Colonic mucosa (tissue), 4 donors: ENCODE measurements around the gene CAMTA1. TPM values are rescaled to one million over a fixed set of nuclear protein-coding genes. Genes with fewer than 3 reads are reported as not detected.
"Not testable (repeated sequence)": the region's sequence is repeated elsewhere in the genome, so short reads cannot be mapped to it uniquely, and the experiment has no call there.

ENCODE experiments used
- DNase-seq: peaks from one replicate; pipeline ENCODE4 v3.0.0-alpha.2; 2020
- H3K27ac ChIP-seq: fragments of 200-600 bp; one replicate; pipeline ENCODE4 v1.8.0; 2021
- H3K27me3 ChIP-seq: fragments of 200-600 bp; one replicate; pipeline ENCODE4 v1.8.0; 2021
- H3K36me3 ChIP-seq: fragments of 200-600 bp; one replicate; pipeline ENCODE4 v1.8.0; 2021
- H3K4me1 ChIP-seq: fragments of 200-600 bp; one replicate; pipeline ENCODE4 v1.8.0; 2021; ENCODE audit warnings: mild to moderate bottlenecking
- H3K4me3 ChIP-seq: fragments of 200-600 bp; one replicate; pipeline ENCODE4 v1.8.0; 2021
- H3K9ac ChIP-seq, 2 donors: one replicate each; pipeline ENCODE4 v1.7.0; 2013; ENCODE audit warnings: control low read depth in 2 of 2, low read depth in 2 of 2, low read length in 2 of 2
- H3K9me3 ChIP-seq: fragments of 200-600 bp; one replicate; pipeline ENCODE4 v1.8.0; 2021
- CTCF ChIP-seq: fragments of 200-600 bp; IDR thresholded peaks from one replicate; pipeline ENCODE4 v1.8.0; 2022; ENCODE audit warnings: antibody characterized with exemption, mild to moderate bottlenecking
- intact Hi-C: fragments of 100-400 bp; cut with DNase I; formaldehyde crosslinking; loops from one replicate; pipeline ENCODE4 v1.14.1; 2022
- total RNA-seq, 2 donors: library from RNA; stranded (reverse); fragmentation: NEBNext Ultra II Directional in 1 of 2; extraction: Animal tissue kit (Norgen Biotek cat#: 25700) in 1 of 2; gene quantifications; one replicate each; pipeline ENCODE4 v1.2.1, GENCODE V29; 2021
- donor health status: healthy.
- donor health status: DM: no; HTN: no; CAD: no.
- donor health status: DM: no; HTN: no; CAD: no.

CAMTA1 gene
- total RNA-seq, 2 donors from 2014 or later: 76.8 to 92.8 TPM

GRCh38 chr1:6918186-6918924 is 133.1 kb downstream of the CAMTA1 start:
- Histone ChIP-seq H3K4me1 (no peaks in the 10 kb centered on the region), H3K27me3 (no peaks in the 10 kb centered on the region), H3K9me3 (no peaks in the 10 kb centered on the region), H3K4me3 (no peak overlapping the region), H3K36me3 (no peaks in the 10 kb centered on the region), H3K9ac (no peak overlapping the region), H3K27ac (no peak overlapping the region)
- intact Hi-C loops: no loop called here
- TF ChIP-seq CTCF: no peak
- DNase-seq: no peak

- no peak for TF ChIP-seq CTCF
- Histone ChIP-seq H3K36me3 (no peaks in the 10 kb centered on the region), H3K27me3 (no peaks in the 10 kb centered on the region), H3K9me3 (no peaks in the 10 kb centered on the region), H3K4me1 (no peaks in the 10 kb centered on the region), H3K4me3 (no peak overlapping the region), H3K27ac (no peak overlapping the region), H3K9ac (no peak overlapping the region)
- intact Hi-C loops: no loop called here
- no peak for DNase-seq
Observed at GRCh38 chr1:6918925-6919511, 133.8 kb downstream of the CAMTA1 start.

- H3K27ac ChIP-seq, H3K27me3 ChIP-seq, H3K36me3 ChIP-seq, H3K4me1 ChIP-seq, H3K4me3 ChIP-seq, H3K9ac ChIP-seq, intact Hi-C loops, H3K9me3 ChIP-seq, DNase-seq: not testable (repeated sequence)
Observed at GRCh38 chr1:6921506-6921905, 136.3 kb downstream of the CAMTA1 start.

GRCh38 chr1:6922096-6922931 is 137.1 kb downstream of the CAMTA1 start:
- TF ChIP-seq CTCF: no peak
- no peaks in the 10 kb centered on the region for H3K27me3 ChIP-seq
- H3K4me1 ChIP-seq: no peaks in the 10 kb centered on the region
- no peaks in the 10 kb centered on the region for H3K9me3 ChIP-seq
- intact Hi-C loops: no loop called here
- DNase-seq: peak; percentile 32
- no peak overlapping the region for H3K9ac ChIP-seq
- H3K27ac ChIP-seq: no peak overlapping the region
- no peaks in the 10 kb centered on the region for H3K36me3 ChIP-seq
- H3K4me3 ChIP-seq: no peak overlapping the region

- Histone ChIP-seq H3K4me3 (no peak overlapping the region), H3K4me1 (no peaks in the 10 kb centered on the region), H3K9ac (no peak overlapping the region), H3K27ac (no peak overlapping the region), H3K9me3 (no peaks in the 10 kb centered on the region), H3K27me3 (no peaks in the 10 kb centered on the region), H3K36me3 (no peaks in the 10 kb centered on the region)
- intact Hi-C loops: no loop called here
- no peak for TF ChIP-seq CTCF
- no peak for DNase-seq
Observed at GRCh38 chr1:6923012-6923411, 137.8 kb downstream of the CAMTA1 start.
